H9 (cell line): Measurements from ENCODE around the gene DDX24. TPM values are rescaled to one million over a fixed set of nuclear protein-coding genes. Genes with fewer than 3 reads are reported as not detected.

Source experiments
- DNase-seq: peaks from one replicate; pipeline ENCODE4 v3.0.0-alpha.2; 2017
- H2AFZ ChIP-seq: one replicate; pipeline ENCODE4 v1.6.1; 2013; ENCODE audit warnings: mild to moderate bottlenecking, low read length, control low read depth, moderate library complexity
- H2AK5ac ChIP-seq: 2 replicates; pipeline ENCODE4 v1.6.1; 2013; ENCODE audit warnings: low read length, control low read depth, mixed read lengths; ENCODE audit not compliant: insufficient read length
- H2BK120ac ChIP-seq: one replicate; pipeline ENCODE4 v1.6.1; 2013; ENCODE audit warnings: low read depth, mild to moderate bottlenecking, low read length, control low read depth, inconsistent platforms; ENCODE audit not compliant: poor library complexity, severe bottlenecking
- H2BK12ac ChIP-seq: 2 replicates; pipeline ENCODE4 v1.6.1; 2013; ENCODE audit warnings: low read length, control low read depth, mixed read lengths, low read depth; ENCODE audit not compliant: insufficient read length
- H2BK15ac ChIP-seq: 2 replicates; pipeline ENCODE4 v1.6.1; 2013; ENCODE audit warnings: low read depth, low read length, control low read depth
- H2BK20ac ChIP-seq: one replicate; pipeline ENCODE4 v1.6.1; 2013; ENCODE audit warnings: low read depth, mild to moderate bottlenecking, low read length, control low read depth, inconsistent platforms; ENCODE audit not compliant: poor library complexity, severe bottlenecking
- H2BK5ac ChIP-seq: 2 replicates; pipeline ENCODE4 v1.6.1; 2013; ENCODE audit warnings: low read length, control low read depth, mixed read lengths; ENCODE audit not compliant: insufficient read length
- H3K14ac ChIP-seq: 2 replicates; pipeline ENCODE4 v1.6.1; 2013; ENCODE audit warnings: low read length, control low read depth; ENCODE audit not compliant: insufficient read depth
- H3K18ac ChIP-seq: 2 replicates; pipeline ENCODE4 v1.6.1; 2013; ENCODE audit warnings: low read depth, mild to moderate bottlenecking, mixed read lengths, low read length, control low read depth; ENCODE audit not compliant: insufficient read length
- H3K23ac ChIP-seq: 2 replicates; pipeline ENCODE4 v1.6.1; 2013; ENCODE audit warnings: low read length, control low read depth, mixed read lengths, low read depth; ENCODE audit not compliant: insufficient read length
- H3K23me2 ChIP-seq: 2 replicates; pipeline ENCODE4 v1.6.1; 2013; ENCODE audit warnings: low read depth, mild to moderate bottlenecking, mixed read lengths, low read length, control low read depth; ENCODE audit not compliant: insufficient read length, poor library complexity, severe bottlenecking
- H3K27ac ChIP-seq: 2 replicates; pipeline ENCODE4 v1.5.1; 2013; ENCODE audit warnings: low read length, control low read depth, mixed read lengths, low read depth; ENCODE audit not compliant: insufficient read length
- H3K27me3 ChIP-seq: 2 replicates; pipeline ENCODE4 v1.6.1; 2013; ENCODE audit warnings: low read length, control low read depth, inconsistent platforms; ENCODE audit not compliant: insufficient read depth
- H3K4ac ChIP-seq: 2 replicates; pipeline ENCODE4 v1.6.1; 2013; ENCODE audit warnings: low read depth, mild to moderate bottlenecking, control low read depth, inconsistent platforms, low read length, moderate library complexity
- H3K4me1 ChIP-seq: 2 replicates; pipeline ENCODE4 v1.6.1; 2013; ENCODE audit warnings: low read length, control low read depth, inconsistent platforms; ENCODE audit not compliant: insufficient read depth
- H3K4me2 ChIP-seq: 2 replicates; pipeline ENCODE4 v1.6.1; 2013; ENCODE audit warnings: low read length, control low read depth, mixed read lengths; ENCODE audit not compliant: insufficient read length, insufficient read depth
- H3K56ac ChIP-seq: 2 replicates; pipeline ENCODE4 v1.6.1; 2013; ENCODE audit warnings: low read depth, mild to moderate bottlenecking, mixed read lengths, low read length, control low read depth; ENCODE audit not compliant: insufficient read length
- H3K79me1 ChIP-seq: 2 replicates; pipeline ENCODE4 v1.6.1; 2013; ENCODE audit warnings: low read depth, mild to moderate bottlenecking, moderate library complexity, low read length, control low read depth, inconsistent platforms; ENCODE audit not compliant: insufficient read depth, poor library complexity, severe bottlenecking
- H3K79me2 ChIP-seq: 2 replicates; pipeline ENCODE4 v1.6.1; 2013; ENCODE audit warnings: low read length, control low read depth, inconsistent platforms; ENCODE audit not compliant: insufficient read depth
- H3K9ac ChIP-seq: 2 replicates; pipeline ENCODE4 v1.6.1; 2013; ENCODE audit warnings: low read length, control low read depth, mixed read lengths; ENCODE audit not compliant: insufficient read length; ENCODE audit errors: extremely low read depth
- H3K9me3 ChIP-seq: one replicate; pipeline ENCODE4 v1.6.1; 2013; ENCODE audit warnings: low read depth, low read length, inconsistent platforms; ENCODE audit not compliant: control insufficient read depth
- H3T11ph ChIP-seq: one replicate; pipeline ENCODE4 v1.6.1; 2013; ENCODE audit warnings: mild to moderate bottlenecking, low read length, control low read depth, inconsistent platforms
- H4K20me1 ChIP-seq: one replicate; pipeline ENCODE4 v1.6.1; 2013; ENCODE audit not compliant: control insufficient read depth, insufficient read length, insufficient read depth
- H4K5ac ChIP-seq: 2 replicates; pipeline ENCODE4 v1.6.1; 2013; ENCODE audit warnings: low read depth, mild to moderate bottlenecking, mixed read lengths, low read length, control low read depth; ENCODE audit not compliant: insufficient read length
- H4K8ac ChIP-seq: replicated peaks from 2 replicates; pipeline ENCODE4 v1.6.1; 2013; ENCODE audit warnings: low read length, control low read depth, mixed read lengths, low read depth; ENCODE audit not compliant: insufficient read length
- H4K91ac ChIP-seq: 2 replicates; pipeline ENCODE4 v1.6.1; 2013; ENCODE audit warnings: low read depth, mild to moderate bottlenecking, moderate library complexity, mixed read lengths, low read length, control low read depth; ENCODE audit not compliant: insufficient read length
- H3K27ac Mint-ChIP-seq, 3 experiments: 2 replicates in 2 of 3; 3 replicates in 1 of 3; pipeline ENCODE4 v1.8.0; 2020 to 2021; ENCODE audit warnings: mixed read lengths in 3 of 3, mild to moderate bottlenecking in 1 of 3, moderate library complexity in 1 of 3
- H3K27me3 Mint-ChIP-seq: 2 replicates; pipeline ENCODE4 v1.8.0; 2021; ENCODE audit warnings: low read depth, mild to moderate bottlenecking, moderate library complexity, mixed read lengths
- H3K36me3 Mint-ChIP-seq, 3 experiments: 2 replicates in 2 of 3; 3 replicates in 1 of 3; pipeline ENCODE4 v1.8.0; 2020 to 2021; ENCODE audit warnings: low read depth in 3 of 3, mixed read lengths in 3 of 3; ENCODE audit not compliant: insufficient read depth in 1 of 3
- H3K4me1 Mint-ChIP-seq, 2 experiments: 2 replicates each; pipeline ENCODE4 v1.8.0; 2020; ENCODE audit warnings: mixed read lengths in 2 of 2
- H3K4me3 Mint-ChIP-seq, 2 experiments: 2 replicates in 1 of 2; 3 replicates in 1 of 2; pipeline ENCODE4 v1.8.0; 2020 to 2021; ENCODE audit warnings: mild to moderate bottlenecking in 2 of 2, mixed read lengths in 2 of 2, moderate library complexity in 1 of 2
- H3K9me3 Mint-ChIP-seq, 2 experiments: 2 replicates in 1 of 2; 3 replicates in 1 of 2; pipeline ENCODE4 v1.8.0; 2020; ENCODE audit warnings: mild to moderate bottlenecking in 2 of 2, mixed read lengths in 2 of 2, moderate library complexity in 1 of 2
- WGBS: extraction: QIAGEN DNeasy Blood & Tissue Kit; methylation state at CpG from one replicate; pipeline ENCODE4 v1.1.7; 2013; ENCODE audit warnings: missing lambda C conversion rate, low lambda C conversion rate, mixed read lengths; ENCODE audit not compliant: insufficient read length; ENCODE audit errors: extremely low coverage; 5-methylcytosine and 5-hydroxymethylcytosine counted together
- total RNA-seq: library from RNA; stranded (reverse); gene quantifications from 2 replicates; pipeline ENCODE4 v1.2.1, GENCODE V29; 2021
- TF ChIP-seq, protein P1 (sequence below): fragments of 200-600 bp; sonication (generic); conservative IDR thresholded peaks from 3 replicates; pipeline ENCODE4 v1.8.0; 2021; ENCODE audit warnings: antibody characterized with exemption, mild to moderate bottlenecking

The DDX24 gene
- total RNA-seq, 1 experiment from 2014 or later, result 172 TPM

DNA sequence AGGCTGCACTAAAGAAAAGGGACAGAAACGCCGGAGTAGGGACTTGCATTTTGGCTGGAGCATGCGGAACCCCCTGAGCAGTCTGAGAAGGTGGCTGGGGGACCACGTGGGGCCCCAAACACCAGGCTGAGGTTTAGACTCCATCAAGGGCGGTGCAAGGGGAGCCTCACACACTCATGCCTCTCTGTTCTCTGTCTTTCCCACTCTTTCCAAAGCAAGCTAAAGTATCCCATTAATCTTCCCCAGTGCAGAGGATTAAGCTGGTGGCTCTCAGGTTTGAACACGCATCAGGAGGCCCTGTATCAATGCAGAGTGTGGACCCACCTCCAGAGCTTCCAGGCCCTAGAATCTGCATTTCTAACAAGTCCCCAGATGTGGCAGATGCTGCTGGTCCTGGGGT, 70.4 kb downstream of the DDX24 start:
- Histone ChIP-seq H3K56ac (no peak overlapping the region), H3K4me1 (no peaks in the 10 kb centered on the region), H3K23ac (no peak overlapping the region), H2BK15ac (no peak overlapping the region), H3K27ac (no peak overlapping the region), H3K4me2 (no peak overlapping the region), H4K5ac (no peak overlapping the region), H3K79me1 (no peaks in the 10 kb centered on the region), H3K18ac (no peak overlapping the region), H2AK5ac (no peak overlapping the region), H3K4ac (no peak overlapping the region), H3T11ph (no peak overlapping the region), H2BK20ac (no peak overlapping the region), H2BK5ac (no peak overlapping the region), H2BK12ac (no peak overlapping the region), H3K27me3 (no peaks in the 10 kb centered on the region), H3K23me2 (no peaks in the 10 kb centered on the region), H3K9ac (no peak overlapping the region), H2AFZ (no peak overlapping the region), H3K9me3 (no peaks in the 10 kb centered on the region), H3K14ac (no peak overlapping the region), H3K79me2 (no peaks in the 10 kb centered on the region), H4K20me1 (no peaks in the 10 kb centered on the region), H4K91ac (no peak overlapping the region), H2BK120ac (no peak overlapping the region), H4K8ac (no peak overlapping the region)
- TF ChIP-seq, protein P1, sequence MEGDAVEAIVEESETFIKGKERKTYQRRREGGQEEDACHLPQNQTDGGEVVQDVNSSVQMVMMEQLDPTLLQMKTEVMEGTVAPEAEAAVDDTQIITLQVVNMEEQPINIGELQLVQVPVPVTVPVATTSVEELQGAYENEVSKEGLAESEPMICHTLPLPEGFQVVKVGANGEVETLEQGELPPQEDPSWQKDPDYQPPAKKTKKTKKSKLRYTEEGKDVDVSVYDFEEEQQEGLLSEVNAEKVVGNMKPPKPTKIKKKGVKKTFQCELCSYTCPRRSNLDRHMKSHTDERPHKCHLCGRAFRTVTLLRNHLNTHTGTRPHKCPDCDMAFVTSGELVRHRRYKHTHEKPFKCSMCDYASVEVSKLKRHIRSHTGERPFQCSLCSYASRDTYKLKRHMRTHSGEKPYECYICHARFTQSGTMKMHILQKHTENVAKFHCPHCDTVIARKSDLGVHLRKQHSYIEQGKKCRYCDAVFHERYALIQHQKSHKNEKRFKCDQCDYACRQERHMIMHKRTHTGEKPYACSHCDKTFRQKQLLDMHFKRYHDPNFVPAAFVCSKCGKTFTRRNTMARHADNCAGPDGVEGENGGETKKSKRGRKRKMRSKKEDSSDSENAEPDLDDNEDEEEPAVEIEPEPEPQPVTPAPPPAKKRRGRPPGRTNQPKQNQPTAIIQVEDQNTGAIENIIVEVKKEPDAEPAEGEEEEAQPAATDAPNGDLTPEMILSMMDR, result no peak
- Mint-ChIP-seq H3K27ac (no peak overlapping the region; a peak in 1 of 7 replicates), H3K4me3 (no peak overlapping the region), H3K36me3 (no peaks in the 10 kb centered on the region), H3K4me1 (peaks cover 3 to 14% of the 10 kb centered on the region in 2 experiments; a peak in 3 of 4 replicates), H3K27me3 (peaks cover 10% of the 10 kb centered on the region), H3K9me3 (no peaks in the 10 kb centered on the region)
- no CpG with 5 or more reads among the region's 6 CpGs for WGBS
- no peak for DNase-seq
